HCT116 (cell line): ENCODE measurements around the gene MAPK4. TPM values are rescaled to one million over a fixed set of nuclear protein-coding genes. Genes with fewer than 3 reads are reported as not detected.

Experiments
- ATAC-seq: fragments of 200-7000 bp; cut with Tn5 transposase; 2 replicates; pipeline ENCODE4 v1.9.1; 2020; ENCODE audit warnings: mild to moderate bottlenecking, moderate library complexity
- BruUV-seq: library from RNA; stranded (reverse); fragments of 400-500 nt; replicated peaks from 2 replicates; lab custom pipeline; 2021; lab: Mats Ljungman, UMichigan
- CTCF ChIA-PET: fragments of 300-600 bp; sonication (Branson Sonifier 250); formaldehyde crosslinking; loops from one replicate; lab custom pipeline; 2021; ENCODE audit warnings: antibody characterized with exemption; lab: Charles Lee
- POLR2A ChIA-PET: fragments of 300-600, 350-600 bp; sonication (Branson Sonifier 250); formaldehyde crosslinking; loops from one replicate; lab custom pipeline; 2021; ENCODE audit warnings: antibody characterized with exemption; lab: Charles Lee
- RAD21 ChIA-PET, 2 experiments: fragments of 300-600 bp; sonication (Branson Sonifier 250); formaldehyde crosslinking; loops; one replicate each; lab custom pipeline; 2023; ENCODE audit warnings: low total read pairs in 2 of 2; ENCODE audit not compliant: uncharacterized antibody in 2 of 2, unreplicated experiment in 2 of 2, low non-redundant PET in 1 of 2; lab: Charles Lee
- DNase-seq: peaks from one replicate; pipeline ENCODE4 v3.0.0-alpha.2; 2010; ENCODE audit warnings: low read depth, low spot score
- H2AFZ ChIP-seq: fragments of 200-600 bp; shearing (Covaris generic), sonication (generic); 2 replicates; pipeline ENCODE4 v1.6.1; 2017; ENCODE audit warnings: low read depth, mixed run types, mixed read lengths, antibody characterized with exemption, low read length; ENCODE audit not compliant: poor library complexity, severe bottlenecking
- H3K27ac ChIP-seq: 2 replicates; pipeline ENCODE4 v1.5.1; 2012; ENCODE audit warnings: low read depth, low read length
- H3K27me3 ChIP-seq: fragments of 200-600 bp; sonication (generic); 2 replicates; pipeline ENCODE4 v1.6.1; 2016; ENCODE audit warnings: mixed run types, low read length, mixed read lengths; ENCODE audit not compliant: insufficient read depth
- H3K36me3 ChIP-seq, 2 experiments: fragments of 200-500 bp in 1 of 2; fragments of 200-600 bp in 1 of 2; sonication (Bioruptor generic) in 1 of 2; sonication (generic) in 1 of 2; 2 replicates each; pipeline versions ENCODE4 v1.5.1 to v1.6.1; 2014 to 2016; ENCODE audit warnings: low read length in 2 of 2, inconsistent platforms in 1 of 2, mixed read lengths in 1 of 2, mixed run types in 1 of 2; ENCODE audit not compliant: insufficient read depth in 2 of 2, control insufficient read depth in 1 of 2
- H3K4me1 ChIP-seq, 2 experiments: fragments of 200-600 bp in 1 of 2; sonication (generic) in 1 of 2; 2 replicates each; pipeline versions ENCODE4 v1.5.1 to v1.6.1; 2012 to 2017; ENCODE audit warnings: low read length in 2 of 2, inconsistent platforms in 1 of 2, mild to moderate bottlenecking in 1 of 2, mixed read lengths in 1 of 2, mixed run types in 1 of 2, moderate library complexity in 1 of 2; ENCODE audit not compliant: insufficient read depth in 2 of 2, control insufficient read depth in 1 of 2
- H3K4me2 ChIP-seq: fragments of 200-600 bp; sonication (generic); 2 replicates; pipeline ENCODE4 v1.6.1; 2017; ENCODE audit warnings: mixed run types, low read length, mixed read lengths
- H3K4me3 ChIP-seq, 2 experiments: fragments of 200-600 bp in 1 of 2; sonication (generic) in 1 of 2; replicated peaks in 1 of 2; 2 replicates each; pipeline ENCODE4 v1.5.1; 2011 to 2016; ENCODE audit warnings: low read length in 2 of 2, control low read depth in 1 of 2, low read depth in 1 of 2, mild to moderate bottlenecking in 1 of 2, mixed read lengths in 1 of 2, mixed run types in 1 of 2
- H3K79me2 ChIP-seq: fragments of 200-600 bp; sonication (generic); 2 replicates; pipeline ENCODE4 v1.6.1; 2017; ENCODE audit warnings: mild to moderate bottlenecking, mixed run types, low read length, moderate library complexity, mixed read lengths; ENCODE audit not compliant: insufficient read depth
- H3K9ac ChIP-seq: fragments of 200-600 bp; sonication (generic); 2 replicates; pipeline ENCODE4 v1.6.1; 2016; ENCODE audit warnings: low read length, mixed read lengths
- H3K9me2 ChIP-seq: fragments of 200-600 bp; sonication (generic), shearing (Covaris generic); 2 replicates; pipeline ENCODE4 v1.6.1; 2017; ENCODE audit warnings: mixed run types, mild to moderate bottlenecking, moderate library complexity; ENCODE audit not compliant: insufficient read depth
- H3K9me3 ChIP-seq, 2 experiments: fragments of 200-500 bp in 1 of 2; fragments of 200-600 bp in 1 of 2; sonication (Bioruptor generic) in 1 of 2; sonication (generic) in 1 of 2; 2 replicates each; pipeline ENCODE4 v1.6.1; 2014 to 2017; ENCODE audit warnings: low read length in 2 of 2, mixed read lengths in 2 of 2, inconsistent platforms in 1 of 2, low read depth in 1 of 2, mild to moderate bottlenecking in 1 of 2, mixed run types in 1 of 2, moderate library complexity in 1 of 2; ENCODE audit not compliant: control insufficient read depth in 1 of 2, insufficient read depth in 1 of 2
- H4K20me1 ChIP-seq: fragments of 200-600 bp; sonication (generic), shearing (Covaris generic); 2 replicates; pipeline ENCODE4 v1.6.1; 2017; ENCODE audit warnings: mixed run types, mild to moderate bottlenecking, moderate library complexity; ENCODE audit not compliant: insufficient read depth
- ATF3 ChIP-seq: IDR thresholded peaks from 2 replicates; pipeline ENCODE4 v1.6.1; 2012
- CBX3 ChIP-seq: IDR thresholded peaks from 2 replicates; pipeline ENCODE4 v1.6.1; 2012; ENCODE audit warnings: low read depth
- CTCF ChIP-seq, 3 experiments: fragments of 200-600 bp in 1 of 3; sonication (generic) in 1 of 3; IDR thresholded peaks in 2 of 3; conservative IDR thresholded peaks in 1 of 3; 2 replicates each; pipeline ENCODE4 v1.5.1; 2012 to 2017; ENCODE audit warnings: low read depth in 2 of 3, low read length in 2 of 3, antibody characterized with exemption in 1 of 3, borderline replicate concordance in 1 of 3, control low read depth in 1 of 3, mild to moderate bottlenecking in 1 of 3, mixed read lengths in 1 of 3, mixed run types in 1 of 3, moderate library complexity in 1 of 3; ENCODE audit not compliant: insufficient read depth in 1 of 3
- EZH2 ChIP-seq: fragments of 200-600 bp; sonication (generic); IDR thresholded peaks from 2 replicates; pipeline ENCODE4 v1.6.1; 2017; ENCODE audit warnings: antibody characterized with exemption, mixed run types
- EZH2phosphoT487 ChIP-seq: fragments of 200-600 bp; IDR thresholded peaks from 2 replicates; pipeline ENCODE4 v1.6.1; 2018; ENCODE audit warnings: antibody characterized with exemption, borderline replicate concordance
- MAX ChIP-seq: IDR thresholded peaks from 2 replicates; pipeline ENCODE4 v1.6.1; 2012
- POLR2AphosphoS5 ChIP-seq: IDR thresholded peaks from 2 replicates; pipeline ENCODE4 v1.6.1; 2011; ENCODE audit warnings: mild to moderate bottlenecking, low read depth, low read length, moderate library complexity
- RAD21 ChIP-seq: IDR thresholded peaks from 2 replicates; pipeline ENCODE4 v1.6.1; 2012; ENCODE audit warnings: low read depth, mild to moderate bottlenecking
- SIN3A ChIP-seq: IDR thresholded peaks from 2 replicates; pipeline ENCODE4 v1.6.1; 2012; ENCODE audit warnings: low read depth
- SRF ChIP-seq: IDR thresholded peaks from 2 replicates; pipeline ENCODE4 v1.6.1; 2012; ENCODE audit warnings: low read depth
- YY1 ChIP-seq: IDR thresholded peaks from 2 replicates; pipeline ENCODE4 v1.6.1; 2011; ENCODE audit warnings: low read length, low read depth, moderate library complexity, mild to moderate bottlenecking; ENCODE audit not compliant: insufficient replicate concordance; ENCODE audit errors: extremely low read depth
- ZBTB33 ChIP-seq: IDR thresholded peaks from 2 replicates; pipeline ENCODE4 v1.6.1; 2011; ENCODE audit warnings: mild to moderate bottlenecking, low read length, moderate library complexity; ENCODE audit not compliant: insufficient replicate concordance; ENCODE audit errors: extremely low read depth
- ZNF274 ChIP-seq: fragments of 200-500 bp; sonication (Bioruptor generic); IDR thresholded peaks from 2 replicates; pipeline ENCODE4 v1.6.1; 2014; ENCODE audit warnings: mild to moderate bottlenecking, low read depth, low read length, inconsistent platforms
- intact Hi-C: fragments of 100-400 bp; cut with micrococcal nuclease; formaldehyde crosslinking; loops from 2 replicates; pipeline ENCODE4 v1.10.0; 2022
- total RNA-seq: library from RNA; stranded (reverse); gene quantifications from one replicate; pipeline ENCODE4 v1.2.1, GENCODE V29; 2021; ENCODE audit not compliant: unreplicated experiment

The MAPK4 gene
- total RNA-seq, 1 experiment from 2014 or later, result 0.89 TPM

- no peak overlapping the region for H3K27ac ChIP-seq
- ChIA-PET CTCF (no interaction called here), RAD21 (no interaction called here), POLR2A (no interaction called here)
- TF ChIP-seq EZH2phosphoT487, result no peak
- no peak for TF ChIP-seq CBX3
- TF ChIP-seq ZBTB33, result no peak
- no peak for TF ChIP-seq RAD21
- TF ChIP-seq ATF3, result no peak
- no peak for TF ChIP-seq POLR2AphosphoS5
- H2AFZ ChIP-seq, result no peak overlapping the region
- DNase-seq (no peak), ATAC-seq (no peak)
- no peak overlapping the region for H3K9ac ChIP-seq
- H3K9me2 ChIP-seq, result no peaks in the 10 kb centered on the region
- intact Hi-C loops, result no loop called here
- H3K27me3 ChIP-seq, result peaks cover 14% of the 10 kb centered on the region; the same call in 1 of the 2 replicates
- no peak overlapping the region for H3K4me3 ChIP-seq
- no peak overlapping the region for H3K4me2 ChIP-seq
- peaks cover 9 to 16% of the 10 kb centered on the region in 2 experiments; a peak in 3 of 4 replicates for H3K4me1 ChIP-seq
- H3K36me3 ChIP-seq, result no peaks in the 10 kb centered on the region
- no peaks in the 10 kb centered on the region for H4K20me1 ChIP-seq
- no peaks in the 10 kb centered on the region for H3K79me2 ChIP-seq
- no TSS peak for BruUV-seq
- 0 out of 4 replicates have a peak, but pooled peaks cover 0 to 6% of the 10 kb centered on the region in 2 experiments for H3K9me3 ChIP-seq
Observed at GRCh38 chr18:50751490-50751889, 191.6 kb downstream of the MAPK4 start.

- RAD21 ChIA-PET, result no interaction called here
- DNase-seq, result no peak
- Histone ChIP-seq H3K36me3 (no peaks in the 10 kb centered on the region), H3K9me2 (no peaks in the 10 kb centered on the region), H4K20me1 (no peaks in the 10 kb centered on the region), H3K79me2 (no peaks in the 10 kb centered on the region), H3K9ac (no peak overlapping the region), H2AFZ (no peak overlapping the region), H3K4me1 (peaks cover 9 to 16% of the 10 kb centered on the region in 2 experiments; a peak in 3 of 4 replicates), H3K27ac (no peak overlapping the region), H3K4me3 (no peak overlapping the region), H3K27me3 (peaks cover 14% of the 10 kb centered on the region; the same call in 1 of the 2 replicates), H3K9me3 (0 out of 4 replicates have a peak, but pooled peaks cover 0 to 6% of the 10 kb centered on the region in 2 experiments), H3K4me2 (no peak overlapping the region)
- POLR2A ChIA-PET, result no interaction called here
- BruUV-seq, result no TSS peak
- CTCF ChIA-PET, result no interaction called here
- no peak for ATAC-seq
- intact Hi-C loops, result no loop called here
- TF ChIP-seq ZBTB33 (no peak), YY1 (no peak), MAX (no peak), RAD21 (no peak), ZNF274 (no peak), EZH2 (no peak), SIN3A (no peak), SRF (no peak), CTCF (IDR thresholded peaks at IDR 0.05 in 2 of 3, conservative IDR thresholded peaks at IDR 0.05 in 1 of 3; ENCODE audit: borderline replicate concordance in 1 of 3, insufficient read depth in 1 of 3, low read depth in 2 of 3, low read length in 2 of 3) (no peak)
Observed at GRCh38 chr18:50751947-50752346, 192.1 kb downstream of the MAPK4 start.
